Pancreas (tissue), 10 donors: Measurements from ENCODE around the gene NBPF20. TPM values are rescaled to one million over a fixed set of nuclear protein-coding genes. Genes with fewer than 3 reads are reported as not detected.
"Not testable (repeated sequence)": the region's sequence is repeated elsewhere in the genome, so short reads cannot be mapped to it uniquely, and the experiment has no call there.

ENCODE experiments used
- ATAC-seq, 4 donors: fragments of 200-7000 bp; cut with Tn5 transposase; one replicate each; pipeline versions ENCODE4 v1.8.0 to v1.9.1; 2020; ENCODE audit warnings: mild to moderate bottlenecking in 4 of 4, moderate library complexity in 4 of 4
- DNase-seq, 6 donors: peaks; one replicate each; pipeline ENCODE4 v3.0.0-alpha.2; 2020
- FAIRE-seq: peaks from 2 replicates; lab custom pipeline; 2012; peaks lifted over from hg19 to GRCh38; lab: Jason Lieb, UNC
- H3K27ac ChIP-seq, 4 donors: fragments of 200-600 bp; sonication (generic); 1 replicate in 3 of 4; 2 replicates in 1 of 4; pipeline versions ENCODE4 v1.5.0 to v1.8.0; 2020
- H3K27me3 ChIP-seq, 4 donors: fragments of 200-600 bp; one replicate each; pipeline ENCODE4 v1.8.0; 2021
- H3K36me3 ChIP-seq, 3 donors: fragments of 200-600 bp; sonication (generic) in 1 of 3; one replicate each; pipeline versions ENCODE4 v1.5.0 to v1.8.0; 2020 to 2021
- H3K4me1 ChIP-seq, 3 donors: fragments of 200-600 bp; one replicate each; pipeline ENCODE4 v1.8.0; 2021
- H3K4me3 ChIP-seq, 4 donors: fragments of 200-600 bp; sonication (generic) in 2 of 4; one replicate each; pipeline versions ENCODE4 v1.5.0 to v1.8.0; 2020 to 2021
- H3K9me3 ChIP-seq, 4 donors: fragments of 200-600 bp; one replicate each; pipeline ENCODE4 v1.8.0; 2021
- CTCF ChIP-seq, 4 donors: fragments of 200-600 bp; sonication (generic) in 3 of 4; IDR thresholded peaks; one replicate each; pipeline versions ENCODE4 v1.5.0 to v1.8.0; 2021; ENCODE audit warnings: antibody characterized with exemption in 4 of 4
- WGBS, 2 donors: extraction: QIAGEN DNeasy Blood & Tissue Kit; methylation state at CpG; one replicate each; pipeline ENCODE4 v1.1.7; 2013; 5-methylcytosine and 5-hydroxymethylcytosine counted together
- intact Hi-C, 3 donors: fragments of 100-400 bp; cut with DNase I; formaldehyde crosslinking; loops; one replicate each; pipeline versions ENCODE4 v1.11.1 to v1.14.2; 2022
- polyA plus RNA-seq, 2 donors: library from polyadenylated mRNA; stranded (reverse); fragments of 200-250 nt; gene quantifications; one replicate each; pipeline ENCODE4 v1.2.3, GENCODE V29; 2013
- total RNA-seq, 6 donors: library from RNA; stranded (reverse); fragmentation: NEBNext Ultra II Directional in 4 of 6; extraction: Animal tissue kit (Norgen Biotek cat#: 25700) in 4 of 6; gene quantifications; one replicate each; pipeline versions ENCODE4 v1.2.1 to v1.2.4, GENCODE V29; 2021 to 2023
- donor health status: healthy with polysubstance abuse.
- donor health status: DM: no; HTN: no; CAD: no; lungs with moderate emphysema.
- donor health status: DM: no; HTN: no; CAD: no.
- donor health status: control.
- donor health status: control.
- donor health status: Bipolar disorder and iron deficiency.
- donor health status: DM: yes; HTN: yes; CAD: no.
- donor health status: DM: no; HTN: no; CAD: no.
- donor health status: DM: no; HTN: no; CAD: no.
- donor health status: DM: yes; HTN: yes; CAD: no.

NBPF20 gene, protein sequence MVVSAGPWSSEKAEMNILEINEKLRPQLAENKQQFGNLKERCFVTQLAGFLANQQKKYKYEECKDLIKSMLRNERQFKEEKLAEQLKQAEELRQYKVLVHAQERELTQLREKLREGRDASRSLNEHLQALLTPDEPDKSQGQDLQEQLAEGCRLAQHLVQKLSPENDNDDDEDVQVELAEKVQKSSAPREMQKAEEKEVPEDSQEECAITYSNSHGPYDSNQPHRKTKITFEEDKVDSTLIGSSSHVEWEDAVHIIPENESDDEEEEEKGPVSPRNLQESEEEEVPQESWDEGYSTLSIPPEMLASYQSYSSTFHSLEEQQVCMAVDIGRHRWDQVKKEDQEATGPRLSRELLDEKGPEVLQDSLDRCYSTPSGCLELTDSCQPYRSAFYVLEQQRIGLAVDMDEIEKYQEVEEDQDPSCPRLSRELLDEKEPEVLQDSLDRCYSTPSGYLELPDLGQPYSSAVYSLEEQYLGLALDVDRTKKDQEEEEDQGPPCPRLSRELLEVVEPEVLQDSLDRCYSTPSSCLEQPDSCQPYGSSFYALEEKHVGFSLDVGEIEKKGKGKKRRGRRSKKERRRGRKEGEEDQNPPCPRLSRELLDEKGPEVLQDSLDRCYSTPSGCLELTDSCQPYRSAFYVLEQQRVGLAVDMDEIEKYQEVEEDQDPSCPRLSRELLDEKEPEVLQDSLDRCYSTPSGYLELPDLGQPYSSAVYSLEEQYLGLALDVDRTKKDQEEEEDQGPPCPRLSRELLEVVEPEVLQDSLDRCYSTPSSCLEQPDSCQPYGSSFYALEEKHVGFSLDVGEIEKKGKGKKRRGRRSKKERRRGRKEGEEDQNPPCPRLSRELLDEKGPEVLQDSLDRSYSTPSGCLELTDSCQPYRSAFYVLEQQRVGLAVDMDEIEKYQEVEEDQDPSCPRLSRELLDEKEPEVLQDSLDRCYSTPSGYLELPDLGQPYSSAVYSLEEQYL (N-terminal part only)
- total RNA-seq (1 to 10 TPM; 1.5 to 3.5 (median 2.1) TPM), polyA plus RNA-seq (1 to 10 TPM in 1 of 2 donors, under 1 TPM in 1; 0.66 to 1.1 TPM)

GRCh38 chr1:145425436-145426029, at the start of gene NBPF20:
Gene NBPF20 (minus strand): TSS chr1:145425603. CDS start chr1:145405272, 20,331 bp downstream.
- DNase-seq (peak; percentile 76 to 95 (median 86)), ATAC-seq (peak; percentile 99 to 100 (median 100)), FAIRE-seq (no peak)
- no peaks in the 10 kb centered on the region for H3K4me1 ChIP-seq
- no peak for TF ChIP-seq CTCF (IDR thresholded peaks at IDR 0.05)
- no peaks in the 10 kb centered on the region for H3K9me3 ChIP-seq
- no peak within 1 kb of the TSS for H3K27ac ChIP-seq
- H3K36me3 ChIP-seq, result no peaks in the 10 kb centered on the region
- 1% methylated on average over 43 to 50 of the region's 50 CpGs for WGBS, 2 donors
- H3K27me3 ChIP-seq, result peaks cover 0 to 16% (median 0%) of the 10 kb centered on the region in 4 donors
- intact Hi-C loops, result no loop called here
- peak within 1 kb of the TSS; percentile 29 to 65 (median 48) for H3K4me3 ChIP-seq

- H3K9me3 ChIP-seq, H3K4me3 ChIP-seq, H3K4me1 ChIP-seq, intact Hi-C loops, H3K27ac ChIP-seq, DNase-seq, H3K36me3 ChIP-seq, FAIRE-seq, H3K27me3 ChIP-seq, ATAC-seq: not testable (repeated sequence)
- 53 to 65% methylated on average over 8 of the region's 8 CpGs for WGBS, 2 donors
Observed at GRCh38 chr1:145474837-145475368, 49.5 kb upstream of the NBPF20 start.

DNA sequence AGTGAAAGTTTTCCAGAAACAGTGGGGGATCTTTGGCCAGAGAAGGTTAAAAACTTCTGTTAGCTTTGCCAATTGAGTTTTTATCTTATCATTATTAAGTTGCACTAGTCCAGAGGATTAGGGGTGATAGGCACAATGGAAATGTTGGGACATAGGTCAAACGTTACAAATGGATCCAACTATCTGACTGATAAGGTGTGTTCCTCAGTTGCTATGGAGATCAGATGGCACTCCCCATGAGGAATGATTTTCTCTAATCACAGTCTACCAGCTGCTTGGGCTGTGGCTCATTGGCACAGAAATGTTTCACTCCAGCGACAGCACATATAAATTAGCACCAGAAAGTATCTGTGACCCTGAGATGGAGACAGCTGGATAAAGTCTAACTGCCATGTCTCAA, 47.3 kb upstream of the NBPF20 start:
- intact Hi-C loops, DNase-seq: not testable (repeated sequence)

DNA sequence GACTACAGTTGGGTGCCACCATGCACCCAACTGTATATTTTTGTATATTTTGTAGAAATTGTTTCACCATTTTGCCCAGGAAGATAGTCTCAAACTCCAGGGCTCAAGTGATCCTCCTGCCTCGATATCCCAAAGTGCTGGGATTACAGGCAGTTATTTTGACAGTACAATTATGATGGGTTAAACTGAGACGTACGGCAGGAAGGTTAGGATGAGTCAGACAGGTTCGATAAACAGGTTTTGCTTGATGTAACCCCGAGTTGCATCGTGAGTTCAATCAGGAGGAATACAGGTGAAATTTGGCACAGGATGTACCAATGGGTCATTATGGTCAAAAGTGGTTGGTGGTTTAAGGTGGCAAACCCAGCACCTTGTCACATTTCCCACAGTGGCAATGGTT, 46.0 kb upstream of the NBPF20 start:
- H3K4me1 ChIP-seq, H3K4me3 ChIP-seq, H3K9me3 ChIP-seq, H3K27ac ChIP-seq, H3K36me3 ChIP-seq, DNase-seq, H3K27me3 ChIP-seq, intact Hi-C loops, FAIRE-seq, ATAC-seq: not testable (repeated sequence)
- WGBS, 2 donors, result 62 to 65% methylated on average over 6 of the region's 6 CpGs

More for the DNA sequence above, 47.3 kb upstream of the NBPF20 start:
- H3K4me3 ChIP-seq, H3K4me1 ChIP-seq, H3K9me3 ChIP-seq, H3K27ac ChIP-seq, H3K36me3 ChIP-seq, H3K27me3 ChIP-seq, ATAC-seq, FAIRE-seq: not testable (repeated sequence)
- 44 to 56% methylated on average over 1 of the region's 2 CpGs for WGBS, 2 donors

DNA sequence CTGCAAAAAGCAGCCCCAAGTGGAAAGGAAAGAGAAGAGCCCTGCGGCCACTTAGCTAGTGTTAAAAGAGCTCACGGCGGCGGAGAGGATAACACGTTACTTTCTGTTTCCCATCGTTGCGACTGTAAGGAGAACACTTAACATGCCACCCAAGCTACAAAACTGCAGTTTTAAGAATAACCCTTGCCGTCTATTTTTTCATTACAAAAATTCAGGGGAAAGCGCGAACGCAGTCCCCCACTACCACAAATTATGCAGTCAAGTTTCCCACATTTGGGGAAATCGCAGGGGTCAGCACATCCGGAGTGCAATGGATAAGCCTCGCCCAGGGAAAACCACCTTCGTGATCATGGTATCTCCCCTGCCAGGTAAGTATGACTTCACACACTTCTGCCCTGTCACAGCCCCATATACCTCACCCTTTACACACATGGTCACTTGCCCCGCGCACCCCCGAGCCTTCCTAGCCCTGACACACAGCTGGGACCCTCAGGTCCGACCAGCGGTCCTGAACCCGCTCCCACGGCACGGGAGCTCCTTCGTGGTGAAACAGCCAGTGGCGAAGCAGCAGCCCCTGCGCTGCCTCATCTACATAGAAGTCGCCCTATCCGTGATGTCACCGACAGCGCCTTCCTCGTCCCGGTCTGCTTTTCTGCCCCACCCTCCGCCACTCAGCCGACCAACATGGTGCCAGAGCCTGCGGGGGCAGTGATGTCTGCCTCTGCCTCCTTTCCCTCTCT, 40.2 kb upstream of the NBPF20 start:
- H3K4me3 ChIP-seq, result peak overlapping the region; percentile 21 to 39 (median 26)
- H3K9me3 ChIP-seq, H3K36me3 ChIP-seq, H3K4me1 ChIP-seq, intact Hi-C loops, H3K27me3 ChIP-seq, FAIRE-seq: not testable (repeated sequence)
- WGBS, 2 donors, result 0 to 1% methylated on average over 18 of the region's 35 CpGs
- H3K27ac ChIP-seq, result peak overlapping the region in 3 of 4 donors; percentile 2 to 57 (median 51)
- ATAC-seq, result peak; percentile 88 to 93 (median 90)
- DNase-seq, result peak in 4 of 6 donors; percentile 51 to 83 (median 58)

DNA sequence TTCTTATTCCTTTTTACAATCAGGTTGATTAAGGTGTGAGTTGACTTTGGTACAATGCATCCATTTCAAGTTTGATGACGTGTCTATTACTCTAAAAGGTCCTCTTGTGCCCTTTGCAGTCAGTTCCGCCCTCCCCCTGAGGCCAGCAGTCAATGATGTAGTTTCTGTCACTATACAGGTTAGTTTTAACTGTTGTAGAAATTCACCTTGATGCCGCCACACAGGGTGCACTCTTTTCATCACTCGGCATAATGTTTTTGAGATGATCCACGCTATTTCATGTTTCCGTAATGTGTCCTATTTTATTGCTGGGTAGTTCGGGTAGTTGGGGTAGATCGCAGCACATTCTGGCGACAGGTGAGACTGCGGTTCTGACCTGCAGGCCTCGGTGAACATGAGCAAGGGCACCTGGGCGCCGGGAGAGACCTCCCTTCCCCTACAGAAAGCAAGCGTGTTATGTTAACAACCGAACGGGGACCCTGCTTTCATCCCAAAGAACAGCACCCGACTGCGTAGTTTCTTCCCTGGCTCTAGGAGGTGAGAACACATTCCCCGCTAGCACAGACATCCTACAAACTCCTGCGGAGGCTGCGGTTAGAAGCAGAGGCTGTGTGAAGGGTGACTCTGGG, 39.4 kb upstream of the NBPF20 start:
- H3K27me3 ChIP-seq, H3K36me3 ChIP-seq, FAIRE-seq, DNase-seq, H3K27ac ChIP-seq, H3K9me3 ChIP-seq, H3K4me1 ChIP-seq, intact Hi-C loops: not testable (repeated sequence)
- WGBS, 2 donors, result 16 to 18% methylated on average over 5 of the region's 21 CpGs
- peak; percentile 29 to 43 (median 36) for ATAC-seq
- peak overlapping the region in 2 of 4 donors; percentile 29 to 39 for H3K4me3 ChIP-seq

DNA sequence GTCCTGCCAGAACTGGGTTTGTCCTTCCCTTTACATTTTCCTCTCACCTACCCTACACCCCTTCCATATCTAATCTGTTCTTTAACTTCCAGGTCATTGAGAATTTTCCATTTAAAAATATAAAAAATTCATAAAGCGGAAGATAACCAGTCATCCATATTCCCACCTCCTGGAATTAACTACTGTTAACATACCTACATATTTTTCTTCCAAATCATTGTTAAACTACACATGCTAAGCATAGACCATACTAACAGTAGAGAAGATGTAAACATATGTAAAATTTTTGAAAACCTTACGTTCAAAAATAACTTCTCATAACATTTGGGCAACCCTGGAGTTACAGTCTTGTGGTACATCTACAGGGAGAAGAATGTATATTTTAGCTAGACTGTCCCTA, 38.6 kb upstream of the NBPF20 start:
- H3K36me3 ChIP-seq, FAIRE-seq, H3K27me3 ChIP-seq, DNase-seq, H3K27ac ChIP-seq, H3K4me3 ChIP-seq, H3K4me1 ChIP-seq, intact Hi-C loops, H3K9me3 ChIP-seq, ATAC-seq: not testable (repeated sequence)
- WGBS, 2 donors, result 86 to 97% methylated on average over 2 of the region's 2 CpGs

GRCh38 chr1:145460684-145461083, 35.3 kb upstream of the NBPF20 start:
- H3K9me3 ChIP-seq, H3K36me3 ChIP-seq, H3K4me3 ChIP-seq, ATAC-seq, H3K27me3 ChIP-seq, H3K27ac ChIP-seq, FAIRE-seq, DNase-seq, intact Hi-C loops, H3K4me1 ChIP-seq: not testable (repeated sequence)
- WGBS, 2 donors, result 60 to 68% methylated on average over 7 to 10 of the region's 10 CpGs

GRCh38 chr1:145460048-145460447, 34.6 kb upstream of the NBPF20 start:
- H3K9me3 ChIP-seq, H3K27me3 ChIP-seq, H3K4me3 ChIP-seq, H3K36me3 ChIP-seq, FAIRE-seq, H3K4me1 ChIP-seq, H3K27ac ChIP-seq, intact Hi-C loops, DNase-seq: not testable (repeated sequence)
- WGBS, 2 donors, result 6 to 9% methylated on average over 11 to 12 of the region's 13 CpGs
- ATAC-seq, result peak in 3 of 4 donors; percentile 17 to 41 (median 30)
